ENCODE data around the gene OR6V1.
"Not testable (repeated sequence)": the region's sequence is repeated elsewhere in the genome, so short reads cannot be mapped to it uniquely, and the experiment has no call there.

The OR6V1 gene

DNA sequence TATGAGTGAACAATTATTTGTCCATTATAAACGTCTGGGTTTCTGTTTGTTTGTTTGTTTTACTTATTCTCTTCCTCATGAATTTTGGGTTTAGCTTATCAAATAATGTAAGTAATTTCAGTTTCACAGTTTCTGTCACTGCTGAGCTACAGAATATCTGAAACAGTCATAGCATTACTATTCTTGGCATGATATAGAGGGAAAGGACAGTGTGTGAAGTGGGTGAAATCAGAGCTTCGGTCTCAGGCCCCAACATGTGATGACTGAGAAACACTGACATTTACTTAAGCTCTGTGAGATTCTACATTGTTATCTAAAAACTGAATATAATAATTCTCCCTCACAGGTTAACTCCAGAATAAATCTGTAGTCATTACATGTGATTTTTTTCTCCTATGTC, 8.8 kb upstream of the OR6V1 start:
- no peak for DNase-seq

DNA sequence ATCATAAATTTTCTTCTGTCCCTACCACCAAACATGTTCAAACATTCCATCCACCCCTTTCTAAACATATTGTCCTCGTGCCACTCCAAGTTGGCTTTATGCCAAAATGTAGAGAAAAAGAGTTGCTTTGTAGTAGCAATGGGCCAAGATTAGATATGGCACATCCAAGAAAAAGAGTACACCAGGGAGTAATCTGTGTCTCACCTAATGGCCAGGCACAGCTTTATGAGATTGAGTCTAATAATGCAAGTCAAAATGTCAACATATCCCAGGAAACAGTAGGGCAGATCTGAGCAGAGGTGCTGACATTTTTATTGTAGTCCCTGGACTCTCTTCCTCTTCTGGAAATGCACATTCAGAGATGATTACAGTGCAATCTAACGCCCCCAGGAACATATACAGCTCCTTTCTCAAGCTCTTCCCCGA, 5.7 kb upstream of the OR6V1 start:
- DNase-seq, result no peak

DNA sequence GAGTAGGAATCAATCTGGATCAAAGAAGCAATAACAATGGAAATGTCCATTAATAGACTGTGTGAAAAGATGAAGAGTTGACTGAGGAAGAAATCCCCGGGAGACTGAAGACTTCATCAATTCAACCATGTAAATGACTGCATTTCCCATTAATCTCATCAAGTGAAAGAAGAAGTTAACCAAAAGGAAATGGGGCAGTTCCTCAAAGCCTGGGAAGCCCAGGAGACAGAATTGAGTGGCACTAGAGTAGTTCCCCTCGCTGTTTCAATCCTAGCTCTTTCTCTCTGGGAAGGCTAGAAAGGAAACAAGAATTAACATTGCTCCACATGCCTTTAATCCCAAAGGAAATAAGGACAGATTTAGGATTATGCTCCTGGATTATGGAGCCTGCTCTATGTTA, 4.8 kb upstream of the OR6V1 start:
- DNase-seq, result no peak

DNA sequence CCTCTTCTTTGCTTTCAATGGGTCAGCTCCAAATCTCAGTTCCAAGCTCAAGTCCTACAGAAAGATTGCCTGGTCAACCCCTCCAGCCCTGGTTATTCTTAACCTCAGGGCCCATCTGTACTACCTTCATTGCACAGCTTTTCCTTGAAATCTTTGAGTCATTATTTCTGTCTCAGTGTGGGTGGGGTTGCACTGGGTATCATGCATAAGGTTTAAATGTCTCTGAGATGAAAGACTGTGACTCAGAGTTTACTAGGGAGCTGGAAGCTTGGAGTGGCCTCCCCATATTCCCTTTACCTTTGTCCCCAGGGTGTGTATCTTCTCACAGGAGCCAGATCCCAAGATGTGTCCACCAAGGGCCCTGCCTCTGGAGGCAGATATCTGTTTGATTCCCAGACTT, 3.3 kb upstream of the OR6V1 start:
- DNase-seq, result no peak

DNA sequence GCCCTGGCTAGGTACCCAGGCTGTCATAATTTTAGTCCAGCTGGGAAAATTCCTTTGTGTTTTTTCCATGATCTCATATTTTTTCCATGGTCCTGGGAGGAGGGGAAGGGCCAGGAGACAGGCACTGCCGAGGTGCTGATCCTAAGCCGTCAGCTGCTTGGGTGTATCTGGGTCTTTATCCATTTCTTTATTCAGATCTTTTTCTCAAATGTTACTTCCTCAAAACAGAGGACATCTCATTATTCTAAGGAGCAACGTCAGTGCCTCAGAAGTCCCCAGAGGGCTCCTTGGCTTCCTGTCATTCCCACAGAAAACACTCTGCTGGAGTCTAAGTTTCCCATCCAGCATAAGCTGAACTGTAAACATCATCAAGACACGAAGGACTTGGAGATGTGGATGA, 2.8 kb upstream of the OR6V1 start:
- no peak for DNase-seq

DNA sequence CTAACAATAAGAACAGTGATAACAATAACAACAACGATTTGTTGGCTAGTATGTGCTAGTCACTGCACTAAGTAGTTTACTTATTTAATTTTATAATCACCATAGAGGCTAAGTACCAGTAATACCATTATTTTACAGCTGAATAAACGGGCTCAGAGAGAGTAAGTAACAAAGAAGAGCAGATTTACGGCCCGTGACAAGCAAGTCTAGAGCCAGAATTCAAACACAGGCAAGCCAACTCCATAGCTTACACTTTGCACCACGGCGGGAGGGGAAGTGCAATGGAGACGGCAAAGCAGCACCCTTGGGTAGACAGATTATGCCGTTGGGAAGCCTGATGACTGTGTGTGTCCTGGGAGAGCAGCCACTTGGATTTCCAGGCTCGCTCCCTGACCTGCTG, 1.2 kb upstream of the OR6V1 start:
- no peak for DNase-seq

DNA sequence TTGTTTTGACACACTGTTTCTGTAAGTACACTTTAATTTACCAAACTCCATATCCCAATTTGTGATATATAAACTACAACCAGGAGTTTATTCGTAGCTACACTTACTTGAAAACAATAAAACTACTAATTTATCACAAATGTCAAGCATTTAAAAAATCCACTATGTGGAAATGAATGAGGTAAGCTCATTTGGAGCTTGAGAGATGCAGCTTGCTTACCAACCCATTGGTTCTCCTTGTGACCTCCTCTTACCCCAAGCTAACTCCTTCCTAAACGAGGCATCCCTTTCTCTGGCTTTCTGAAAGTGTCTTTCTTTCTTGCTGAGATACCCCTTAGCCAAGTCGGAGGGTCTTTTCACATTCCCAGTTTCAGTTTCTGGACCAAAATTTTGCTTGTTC, 2.5 kb downstream of the OR6V1 start:
- DNase-seq, result no peak

DNA sequence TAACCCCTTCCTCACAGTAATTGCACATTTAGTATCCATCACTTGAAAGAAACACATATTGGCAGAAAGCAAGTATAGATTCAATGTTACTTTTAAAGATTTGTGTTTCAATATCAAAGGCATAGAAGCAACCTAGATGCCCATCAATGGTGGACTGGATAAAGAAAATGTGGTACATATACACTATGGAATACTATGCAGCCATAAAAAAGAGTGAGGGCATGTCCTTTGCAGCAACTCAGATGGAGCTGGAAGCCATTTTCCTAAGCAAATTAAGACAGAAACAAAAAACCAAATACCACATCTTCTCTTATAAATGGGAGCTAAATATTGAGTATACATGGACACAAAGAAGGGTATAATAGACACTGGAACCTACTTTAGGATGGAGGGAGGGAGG, 3.6 kb downstream of the OR6V1 start:
- no peak for DNase-seq

DNA sequence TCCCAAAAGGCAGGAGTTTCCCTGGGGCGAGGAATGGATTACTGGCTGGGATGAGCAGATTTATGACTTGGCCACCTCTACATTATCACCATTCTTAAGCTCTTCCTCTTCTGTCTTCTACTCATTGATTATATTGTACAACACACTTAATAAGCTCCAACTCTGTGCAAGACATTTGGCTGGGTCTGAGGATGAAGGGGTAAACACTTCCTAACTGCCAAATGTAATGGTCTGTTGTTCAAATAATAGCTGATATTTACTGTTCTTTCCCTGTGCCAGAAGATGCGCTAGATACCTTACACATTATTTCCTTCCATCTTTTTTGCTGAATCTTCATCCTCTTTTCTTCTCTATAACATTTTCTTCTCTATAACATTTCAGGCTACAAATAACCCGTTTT, 11.6 kb downstream of the OR6V1 start:
- no peak for DNase-seq

DNA sequence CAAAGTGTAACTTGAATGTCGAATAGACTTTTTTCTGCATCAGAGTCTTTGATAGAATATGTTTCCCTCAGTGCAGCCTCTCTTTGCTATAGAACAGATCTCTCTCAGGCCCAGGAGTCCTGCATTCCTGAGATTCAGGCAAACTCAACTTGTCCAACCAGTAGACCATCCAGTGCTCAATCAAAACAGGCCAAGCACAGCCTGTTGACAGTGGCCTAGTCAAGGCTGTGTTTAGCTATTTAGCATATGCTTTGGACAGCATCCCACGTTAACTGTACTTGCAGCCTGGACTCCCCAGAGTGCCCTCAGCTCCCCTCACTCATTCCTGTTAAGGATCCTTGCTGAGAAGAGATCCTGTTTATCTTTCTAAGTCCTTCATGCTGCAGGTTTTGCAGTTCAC, 16.3 kb downstream of the OR6V1 start:
- DNase-seq, result no peak

DNA sequence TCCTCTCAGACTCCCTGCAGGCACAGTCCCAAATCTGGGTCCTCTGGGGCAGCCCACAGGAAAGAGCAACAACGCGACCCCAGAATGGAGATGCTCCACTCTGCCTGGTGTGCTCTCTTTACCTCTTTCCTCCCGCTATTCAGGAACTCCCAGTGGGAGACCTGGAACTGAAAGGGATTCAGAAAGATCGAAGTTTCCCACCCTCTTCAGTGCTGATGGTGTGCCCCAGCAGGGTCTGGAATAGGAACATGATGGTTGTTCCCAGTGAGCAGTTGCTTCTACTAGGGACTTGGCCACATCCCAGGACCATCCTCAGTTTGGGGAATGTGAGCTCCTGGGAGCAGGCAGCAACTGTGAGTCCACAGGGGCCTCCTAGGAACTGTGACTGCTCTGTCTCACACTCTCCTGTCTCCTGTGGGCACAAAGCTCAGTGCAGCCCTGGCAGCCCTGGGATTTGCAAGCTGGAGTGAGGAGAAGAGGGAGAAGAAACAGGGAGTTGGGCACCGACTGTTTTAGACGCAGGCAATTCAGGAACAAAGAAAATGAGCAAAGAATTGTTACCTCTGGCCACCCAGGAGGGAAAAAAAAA, 17.9 kb downstream of the OR6V1 start:
- DNase-seq, result no peak

DNA sequence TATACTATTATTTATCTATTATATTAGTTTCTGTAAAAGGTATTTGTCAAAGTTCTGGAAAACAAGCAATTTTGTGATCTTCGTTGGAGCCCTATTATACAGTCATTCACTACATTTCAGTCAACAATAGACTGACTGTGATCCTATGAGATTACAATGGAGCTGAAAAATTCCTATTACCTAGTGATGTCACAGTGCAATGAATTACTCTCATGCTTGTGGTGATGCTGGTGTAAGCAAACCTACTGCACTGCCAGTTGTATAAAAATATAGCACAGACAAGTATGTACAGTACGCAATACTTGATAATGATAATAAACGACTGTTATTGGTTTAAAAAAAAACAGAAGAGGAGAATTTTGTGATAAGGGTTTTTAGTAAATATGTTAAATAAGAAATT, 21.4 kb downstream of the OR6V1 start:
- no peak for DNase-seq

DNA sequence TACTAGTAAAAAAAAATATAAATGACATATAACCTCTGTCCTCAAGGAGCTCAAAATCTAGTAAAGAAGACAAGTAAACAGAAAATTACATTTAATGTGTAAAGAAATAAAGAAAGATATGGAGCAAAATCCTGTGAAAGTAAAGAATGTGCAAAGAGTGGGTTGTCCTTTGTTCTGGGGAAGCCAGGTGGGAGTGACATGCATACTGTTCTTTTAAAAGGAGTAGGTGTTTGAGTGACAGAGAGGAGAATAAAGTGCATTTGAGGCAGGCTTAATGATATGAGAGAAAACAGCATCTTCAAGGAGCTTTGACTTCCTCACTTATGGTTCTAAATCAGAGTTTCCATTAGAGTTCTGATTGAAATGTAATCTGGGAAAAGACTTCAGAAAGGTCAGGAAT, 22.0 kb downstream of the OR6V1 start:
- DNase-seq, result no peak

DNA sequence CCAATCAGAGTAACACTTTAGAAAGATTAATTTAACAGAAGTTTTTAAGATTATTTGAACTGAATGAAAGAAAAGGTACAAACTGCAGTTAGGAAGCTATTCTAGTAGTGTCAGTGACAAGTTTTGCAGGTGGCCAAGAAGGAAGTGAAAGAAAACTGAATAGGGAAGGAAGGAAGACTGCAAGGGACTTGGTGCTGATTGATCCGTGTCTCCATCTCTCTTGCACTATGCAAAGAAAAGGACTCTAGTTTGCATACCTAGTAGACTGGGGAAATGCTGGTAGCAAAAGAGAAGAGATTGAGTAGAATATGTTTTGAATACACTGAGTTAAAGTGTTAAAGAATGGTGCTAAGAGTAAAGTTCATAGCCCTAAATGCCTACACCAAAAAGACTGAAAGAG, 33.0 kb downstream of the OR6V1 start:
- DNase-seq, result no peak

DNA sequence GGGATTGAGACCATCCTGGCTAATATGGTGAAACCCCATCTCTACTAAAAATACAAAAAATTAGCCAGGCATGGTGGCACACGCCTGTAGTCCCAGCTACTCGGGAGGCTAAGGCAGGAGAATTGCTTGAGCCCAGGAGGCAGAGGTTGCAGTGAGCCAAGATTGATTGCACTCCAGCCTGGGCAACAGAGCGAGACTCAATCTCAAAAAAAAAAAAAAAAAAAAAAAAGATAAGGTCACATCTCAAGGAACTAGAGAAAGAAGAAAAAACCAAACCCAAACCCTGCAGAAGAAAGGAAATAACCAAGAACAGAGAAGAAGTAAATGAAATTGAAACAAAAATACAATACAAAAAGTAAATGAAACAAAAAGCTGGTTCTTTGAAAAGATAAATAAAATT, 33.5 kb downstream of the OR6V1 start:
- DNase-seq, result not testable (repeated sequence)

DNA sequence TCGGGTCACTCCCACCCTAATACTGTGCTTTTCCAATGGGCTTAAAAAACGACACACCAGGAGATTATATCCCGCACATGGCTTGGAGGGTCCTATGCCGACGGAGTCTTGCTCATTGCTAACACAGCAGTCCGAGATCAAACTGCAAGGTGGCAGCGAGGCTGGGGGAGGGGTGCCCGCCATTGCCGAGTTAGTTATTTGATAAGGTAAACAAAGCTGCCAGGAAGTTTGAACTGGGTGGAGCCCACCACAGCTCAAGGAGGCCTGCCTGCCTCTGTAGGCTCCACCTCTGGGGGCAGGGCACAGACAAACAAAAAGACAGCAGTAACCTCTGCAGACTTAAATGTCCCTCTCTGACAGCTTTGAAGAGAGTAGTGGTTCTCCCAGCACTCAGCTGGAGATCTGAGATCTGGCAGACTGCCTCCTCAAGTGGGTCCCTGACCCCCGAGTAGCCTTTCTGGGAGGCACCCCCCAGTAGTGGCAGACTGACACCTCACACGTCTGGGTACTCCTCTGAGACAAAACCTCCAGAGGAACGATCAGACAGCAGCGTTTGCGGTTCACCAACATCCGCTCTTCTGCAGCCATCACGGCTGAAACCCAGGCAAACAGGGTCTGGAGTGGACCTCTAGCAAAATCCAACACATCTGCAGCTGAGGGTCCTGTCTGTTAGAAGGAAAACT, 36.5 kb downstream of the OR6V1 start:
- not testable (repeated sequence) for DNase-seq

DNA sequence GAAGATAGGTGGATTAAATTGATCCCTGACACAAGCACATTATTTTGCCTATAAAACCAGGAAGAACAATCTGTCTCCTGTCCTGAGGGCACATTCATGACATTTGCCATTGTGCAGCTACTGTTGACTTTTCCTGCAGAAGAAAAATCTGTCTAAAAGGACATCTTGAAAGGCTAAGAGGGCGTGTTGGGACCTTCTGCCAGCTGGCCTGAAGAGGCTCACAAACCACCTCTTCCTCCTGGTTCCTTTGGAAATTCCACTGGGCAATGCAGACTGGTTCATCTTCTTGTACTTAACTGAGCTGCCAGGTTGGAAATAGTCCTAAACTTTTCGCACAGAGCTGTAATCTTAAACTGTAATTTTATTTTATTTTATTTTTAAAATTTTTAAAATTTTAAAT, 44.0 kb downstream of the OR6V1 start:
- DNase-seq, result no peak

DNA sequence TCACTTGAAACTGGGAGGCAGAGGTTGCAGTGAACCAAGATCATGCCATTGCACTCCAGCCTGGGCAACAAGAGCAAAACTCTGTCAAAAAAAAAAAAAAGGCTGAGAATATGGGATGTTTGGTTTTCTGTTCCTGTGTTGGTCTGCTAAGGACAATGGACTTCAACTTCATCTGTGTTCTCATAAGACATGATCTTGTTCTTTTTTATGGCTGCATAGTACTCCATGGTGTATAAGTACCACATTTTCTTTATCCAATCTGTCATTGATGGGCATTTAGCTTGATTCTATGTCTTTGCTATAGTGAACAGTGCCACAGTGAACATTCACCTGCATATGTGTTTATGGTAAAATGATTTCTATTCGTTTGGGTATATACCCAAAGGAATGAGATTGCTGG, 47.4 kb downstream of the OR6V1 start:
- not testable (repeated sequence) for DNase-seq

Data from bone marrow (tissue), 2 donors.